HCT116 (cell line): ENCODE data around the gene HPCAL4. TPM values are rescaled to one million over a fixed set of nuclear protein-coding genes. Genes with fewer than 3 reads are reported as not detected.

Experiments used
- ATAC-seq: fragments of 200-7000 bp; cut with Tn5 transposase; 2 replicates; pipeline ENCODE4 v1.9.1; 2020; ENCODE audit warnings: mild to moderate bottlenecking, moderate library complexity
- BruUV-seq: library from RNA; stranded (reverse); fragments of 400-500 nt; replicated peaks from 2 replicates; lab custom pipeline; 2021; lab: Mats Ljungman, UMichigan
- CTCF ChIA-PET: fragments of 300-600 bp; sonication (Branson Sonifier 250); formaldehyde crosslinking; loops from one replicate; lab custom pipeline; 2021; ENCODE audit warnings: antibody characterized with exemption; lab: Charles Lee
- POLR2A ChIA-PET: fragments of 300-600, 350-600 bp; sonication (Branson Sonifier 250); formaldehyde crosslinking; loops from one replicate; lab custom pipeline; 2021; ENCODE audit warnings: antibody characterized with exemption; lab: Charles Lee
- RAD21 ChIA-PET, 2 experiments: fragments of 300-600 bp; sonication (Branson Sonifier 250); formaldehyde crosslinking; loops; one replicate each; lab custom pipeline; 2023; ENCODE audit warnings: low total read pairs in 2 of 2; ENCODE audit not compliant: uncharacterized antibody in 2 of 2, unreplicated experiment in 2 of 2, low non-redundant PET in 1 of 2; lab: Charles Lee
- DNase-seq: peaks from one replicate; pipeline ENCODE4 v3.0.0-alpha.2; 2010; ENCODE audit warnings: low read depth, low spot score
- H2AFZ ChIP-seq: fragments of 200-600 bp; shearing (Covaris generic), sonication (generic); 2 replicates; pipeline ENCODE4 v1.6.1; 2017; ENCODE audit warnings: low read depth, mixed run types, mixed read lengths, antibody characterized with exemption, low read length; ENCODE audit not compliant: poor library complexity, severe bottlenecking
- H3K27ac ChIP-seq: 2 replicates; pipeline ENCODE4 v1.5.1; 2012; ENCODE audit warnings: low read depth, low read length
- H3K27me3 ChIP-seq: fragments of 200-600 bp; sonication (generic); 2 replicates; pipeline ENCODE4 v1.6.1; 2016; ENCODE audit warnings: mixed run types, low read length, mixed read lengths; ENCODE audit not compliant: insufficient read depth
- H3K36me3 ChIP-seq, 2 experiments: fragments of 200-500 bp in 1 of 2; fragments of 200-600 bp in 1 of 2; sonication (Bioruptor generic) in 1 of 2; sonication (generic) in 1 of 2; 2 replicates each; pipeline versions ENCODE4 v1.5.1 to v1.6.1; 2014 to 2016; ENCODE audit warnings: low read length in 2 of 2, inconsistent platforms in 1 of 2, mixed read lengths in 1 of 2, mixed run types in 1 of 2; ENCODE audit not compliant: insufficient read depth in 2 of 2, control insufficient read depth in 1 of 2
- H3K4me1 ChIP-seq, 2 experiments: fragments of 200-600 bp in 1 of 2; sonication (generic) in 1 of 2; 2 replicates each; pipeline versions ENCODE4 v1.5.1 to v1.6.1; 2012 to 2017; ENCODE audit warnings: low read length in 2 of 2, inconsistent platforms in 1 of 2, mild to moderate bottlenecking in 1 of 2, mixed read lengths in 1 of 2, mixed run types in 1 of 2, moderate library complexity in 1 of 2; ENCODE audit not compliant: insufficient read depth in 2 of 2, control insufficient read depth in 1 of 2
- H3K4me2 ChIP-seq: fragments of 200-600 bp; sonication (generic); 2 replicates; pipeline ENCODE4 v1.6.1; 2017; ENCODE audit warnings: mixed run types, low read length, mixed read lengths
- H3K4me3 ChIP-seq, 2 experiments: fragments of 200-600 bp in 1 of 2; sonication (generic) in 1 of 2; replicated peaks in 1 of 2; 2 replicates each; pipeline ENCODE4 v1.5.1; 2011 to 2016; ENCODE audit warnings: low read length in 2 of 2, control low read depth in 1 of 2, low read depth in 1 of 2, mild to moderate bottlenecking in 1 of 2, mixed read lengths in 1 of 2, mixed run types in 1 of 2
- H3K79me2 ChIP-seq: fragments of 200-600 bp; sonication (generic); 2 replicates; pipeline ENCODE4 v1.6.1; 2017; ENCODE audit warnings: mild to moderate bottlenecking, mixed run types, low read length, moderate library complexity, mixed read lengths; ENCODE audit not compliant: insufficient read depth
- H3K9ac ChIP-seq: fragments of 200-600 bp; sonication (generic); 2 replicates; pipeline ENCODE4 v1.6.1; 2016; ENCODE audit warnings: low read length, mixed read lengths
- H3K9me2 ChIP-seq: fragments of 200-600 bp; sonication (generic), shearing (Covaris generic); 2 replicates; pipeline ENCODE4 v1.6.1; 2017; ENCODE audit warnings: mixed run types, mild to moderate bottlenecking, moderate library complexity; ENCODE audit not compliant: insufficient read depth
- H3K9me3 ChIP-seq, 2 experiments: fragments of 200-500 bp in 1 of 2; fragments of 200-600 bp in 1 of 2; sonication (Bioruptor generic) in 1 of 2; sonication (generic) in 1 of 2; 2 replicates each; pipeline ENCODE4 v1.6.1; 2014 to 2017; ENCODE audit warnings: low read length in 2 of 2, mixed read lengths in 2 of 2, inconsistent platforms in 1 of 2, low read depth in 1 of 2, mild to moderate bottlenecking in 1 of 2, mixed run types in 1 of 2, moderate library complexity in 1 of 2; ENCODE audit not compliant: control insufficient read depth in 1 of 2, insufficient read depth in 1 of 2
- H4K20me1 ChIP-seq: fragments of 200-600 bp; sonication (generic), shearing (Covaris generic); 2 replicates; pipeline ENCODE4 v1.6.1; 2017; ENCODE audit warnings: mixed run types, mild to moderate bottlenecking, moderate library complexity; ENCODE audit not compliant: insufficient read depth
- FOSL1 ChIP-seq: IDR thresholded peaks from 2 replicates; pipeline ENCODE4 v1.6.1; 2012; ENCODE audit warnings: low read depth
- MAX ChIP-seq: IDR thresholded peaks from 2 replicates; pipeline ENCODE4 v1.6.1; 2012
- RAD21 ChIP-seq: IDR thresholded peaks from 2 replicates; pipeline ENCODE4 v1.6.1; 2012; ENCODE audit warnings: low read depth, mild to moderate bottlenecking
- REST ChIP-seq: IDR thresholded peaks from 2 replicates; pipeline ENCODE4 v1.6.1; 2012; ENCODE audit warnings: low read depth
- intact Hi-C: fragments of 100-400 bp; cut with micrococcal nuclease; formaldehyde crosslinking; loops from 2 replicates; pipeline ENCODE4 v1.10.0; 2022
- total RNA-seq: library from RNA; stranded (reverse); gene quantifications from one replicate; pipeline ENCODE4 v1.2.1, GENCODE V29; 2021; ENCODE audit not compliant: unreplicated experiment

The HPCAL4 gene
- total RNA-seq, 1 experiment from 2014 or later: 5.2 TPM

GRCh38 chr1:39711104-39711965 is 20.1 kb upstream of the HPCAL4 start (continued):
- TF ChIP-seq FOSL1 (no peak), RAD21 (no peak), MAX (no peak), REST (no peak)

GRCh38 chr1:39707506-39707905 is 16.3 kb upstream of the HPCAL4 start:
- intact Hi-C loops: no loop called here

More at GRCh38 chr1:39707506-39707905, 16.3 kb upstream of the HPCAL4 start:
- ChIA-PET POLR2A (no interaction called here), RAD21 (no interaction called here), CTCF (interaction anchor here (1.8 kb wide), 1 partner anchor 91 kb away, joined by 4 read pairs; no protein-coding TSS in a partner anchor)
- no peak for ATAC-seq
- TF ChIP-seq FOSL1: no peak
- no peaks in the 10 kb centered on the region for H3K79me2 ChIP-seq
- BruUV-seq: no TSS peak
- no peak overlapping the region for H3K9ac ChIP-seq
- H4K20me1 ChIP-seq: no peaks in the 10 kb centered on the region
- no peaks in the 10 kb centered on the region for H3K9me2 ChIP-seq
- H3K27me3 ChIP-seq: no peaks in the 10 kb centered on the region
- H3K36me3 ChIP-seq: no peaks in the 10 kb centered on the region
- DNase-seq: no peak
- no peak overlapping the region for H3K27ac ChIP-seq
- no peak overlapping the region for H2AFZ ChIP-seq
- H3K4me3 ChIP-seq: no peak overlapping the region
- no peaks in the 10 kb centered on the region for H3K4me1 ChIP-seq
- H3K9me3 ChIP-seq: no peaks in the 10 kb centered on the region
- H3K4me2 ChIP-seq: no peak overlapping the region
